Islet of Langerhans (tissue), 1 donor: ENCODE results near the gene EDA.

ENCODE experiments used
- FAIRE-seq: peaks from one replicate; lab custom pipeline; 2011; peaks lifted over from hg19 to GRCh38; lab: Jason Lieb, UNC

The EDA gene

DNA sequence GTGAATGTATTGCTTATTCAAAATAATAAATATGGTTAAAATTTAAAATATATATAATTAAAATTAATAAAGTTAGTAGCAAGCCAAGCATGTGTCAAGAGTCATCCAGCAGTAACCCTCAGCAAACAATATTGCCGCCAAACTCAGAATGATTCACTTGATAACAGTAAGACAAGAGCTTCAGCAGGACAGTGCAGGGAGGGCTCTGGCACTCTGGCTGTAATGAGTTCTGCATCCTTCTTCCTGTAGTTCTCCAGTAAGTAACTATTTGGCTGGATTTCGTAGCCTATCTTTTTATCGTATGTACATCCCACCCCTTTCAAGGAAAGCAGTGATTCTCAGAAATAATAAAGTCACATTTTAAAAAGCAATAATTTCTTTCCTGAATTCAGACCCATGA lies 464.0 kb downstream of the EDA start:
- no peak for FAIRE-seq

- no peak for FAIRE-seq
Observed at GRCh38 chrX:70082723-70083122, 466.8 kb downstream of the EDA start.

- no peak for FAIRE-seq
Observed at GRCh38 chrX:70084592-70085240, 468.8 kb downstream of the EDA start.

GRCh38 chrX:70087857-70088630 lies 472.1 kb downstream of the EDA start:
- FAIRE-seq: no peak

- FAIRE-seq: no peak
Observed at GRCh38 chrX:70088751-70089150, 472.8 kb downstream of the EDA start.
